GM21447 (cell line): ENCODE results near the gene ASB13.
"Not testable (repeated sequence)": the region's sequence is repeated elsewhere in the genome, so short reads cannot be mapped to it uniquely, and the experiment has no call there.

Experiments
- ATAC-seq: cut with Tn5 transposase; IDR thresholded peaks from one replicate; pipeline ENCODE4 v1.9.1; 2021; ENCODE audit not compliant: unreplicated experiment

The ASB13 gene

DNA sequence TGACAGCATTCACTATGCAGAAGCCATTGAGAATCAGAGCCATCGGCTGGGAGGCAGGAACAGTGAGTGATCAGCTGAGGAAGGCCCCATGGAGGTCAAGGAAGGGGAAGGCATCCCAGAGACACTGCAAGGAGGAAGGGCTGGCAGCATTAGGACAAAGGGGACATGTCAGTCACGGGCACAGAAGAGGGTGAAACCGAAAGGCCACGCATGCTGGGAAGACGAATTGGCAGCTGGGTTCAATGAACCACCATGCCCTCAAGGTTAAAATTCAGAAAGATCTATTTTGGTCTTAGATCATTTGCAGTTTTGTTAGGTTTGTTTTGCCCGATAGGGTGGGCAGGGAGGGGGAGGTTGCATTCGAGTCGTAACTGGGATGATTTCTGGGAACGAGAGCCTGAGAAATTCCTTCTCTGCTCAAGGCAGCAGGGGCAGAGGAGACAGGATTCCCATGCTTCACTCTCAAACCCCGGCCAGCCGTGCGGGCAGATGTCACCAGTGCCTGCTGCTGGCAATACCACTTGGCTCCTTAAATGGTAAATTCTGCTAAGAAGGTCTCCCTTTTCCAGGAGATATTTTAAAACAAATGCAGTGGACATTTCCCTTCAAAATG is 57.7 kb downstream of the ASB13 start:
- no peak for ATAC-seq

DNA sequence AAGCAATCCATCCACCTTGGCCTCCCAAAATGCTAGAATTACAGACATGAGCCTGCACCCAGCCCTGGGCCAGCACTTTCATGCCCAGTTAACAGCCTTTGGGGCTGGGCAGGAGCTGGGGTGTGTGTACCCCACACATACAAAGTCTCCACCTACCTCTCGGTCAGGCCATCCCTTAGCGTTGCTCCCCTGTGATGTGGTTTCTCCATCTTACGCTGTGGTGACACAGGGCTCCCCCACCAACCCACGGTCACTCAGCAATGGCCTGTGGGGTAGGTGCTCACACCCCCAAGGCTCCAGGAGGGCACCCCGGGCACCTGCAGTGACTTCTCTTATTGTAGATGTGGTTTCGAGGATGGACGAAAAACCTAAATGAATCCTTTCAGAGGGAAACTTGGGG is 58.8 kb downstream of the ASB13 start:
- no peak for ATAC-seq

DNA sequence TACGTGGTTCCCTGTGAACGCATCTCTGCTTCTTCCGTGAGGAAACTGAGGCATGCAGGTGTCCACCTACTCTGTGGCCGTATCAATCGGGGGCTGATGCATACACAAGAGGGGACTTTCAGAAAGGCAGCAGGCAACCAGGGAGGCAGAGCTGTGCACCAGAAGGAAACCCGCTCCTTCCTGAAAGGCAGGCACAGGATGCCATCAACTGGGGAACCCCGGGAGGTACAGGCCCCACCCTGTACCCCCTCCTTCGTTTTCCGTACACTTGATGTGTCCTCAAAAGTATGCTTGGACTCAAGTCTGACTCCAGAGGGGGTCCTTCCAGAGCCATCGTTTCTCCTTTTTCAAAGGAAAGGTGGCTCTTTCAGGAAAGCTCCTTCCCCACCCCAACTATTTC is 59.5 kb downstream of the ASB13 start:
- ATAC-seq: no peak

DNA sequence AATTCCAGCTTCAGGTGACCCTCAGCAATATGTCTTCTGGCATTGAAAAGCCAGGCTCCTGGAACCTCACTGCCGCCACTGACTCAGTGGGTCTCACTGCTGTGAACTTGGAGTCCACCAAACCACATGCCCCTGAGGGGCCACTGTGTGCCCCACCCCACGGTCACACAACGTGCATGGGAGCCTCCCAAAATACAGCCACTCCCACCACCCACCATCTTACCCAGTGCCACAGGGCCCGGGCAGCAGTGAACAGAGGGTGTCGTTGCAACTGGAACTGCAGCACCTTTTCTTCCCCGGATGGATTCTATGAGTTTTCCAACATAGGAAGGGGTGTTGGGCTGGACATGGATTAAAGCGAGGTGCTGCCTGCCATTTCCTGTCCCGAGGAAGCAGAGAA is 60.1 kb downstream of the ASB13 start:
- ATAC-seq: no peak

DNA sequence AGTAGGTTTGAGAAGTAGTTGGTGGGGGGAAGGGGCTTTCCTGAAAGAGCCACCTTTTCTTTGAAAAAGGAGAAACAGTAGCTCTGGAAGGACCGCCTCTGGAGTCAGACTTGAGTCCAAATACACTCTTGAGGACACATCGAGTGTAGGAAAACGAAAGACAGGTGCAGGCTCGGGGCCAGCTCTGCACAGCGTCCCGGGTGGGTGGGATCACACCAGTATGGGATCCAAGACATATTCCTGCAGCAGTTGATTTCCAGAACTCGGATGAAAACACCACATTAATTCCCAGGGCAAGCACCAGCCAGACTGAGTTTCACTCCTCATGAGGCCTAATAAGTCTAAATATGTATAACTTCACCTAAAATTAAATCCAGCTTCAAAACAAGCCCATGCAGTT is 61.4 kb downstream of the ASB13 start:
- ATAC-seq: no peak

- ATAC-seq: no peak
Measured at GRCh38 chr10:5604236-5604925, 62.0 kb downstream of the ASB13 start.

- ATAC-seq: no peak
Measured at GRCh38 chr10:5603848-5604170, 62.6 kb downstream of the ASB13 start.

GRCh38 chr10:5603091-5603847 is 63.1 kb downstream of the ASB13 start:
- no peak for ATAC-seq

- no peak for ATAC-seq
Measured at GRCh38 chr10:5601826-5602495, 64.4 kb downstream of the ASB13 start.

GRCh38 chr10:5600908-5601307 is 65.5 kb downstream of the ASB13 start:
- ATAC-seq: no peak

DNA sequence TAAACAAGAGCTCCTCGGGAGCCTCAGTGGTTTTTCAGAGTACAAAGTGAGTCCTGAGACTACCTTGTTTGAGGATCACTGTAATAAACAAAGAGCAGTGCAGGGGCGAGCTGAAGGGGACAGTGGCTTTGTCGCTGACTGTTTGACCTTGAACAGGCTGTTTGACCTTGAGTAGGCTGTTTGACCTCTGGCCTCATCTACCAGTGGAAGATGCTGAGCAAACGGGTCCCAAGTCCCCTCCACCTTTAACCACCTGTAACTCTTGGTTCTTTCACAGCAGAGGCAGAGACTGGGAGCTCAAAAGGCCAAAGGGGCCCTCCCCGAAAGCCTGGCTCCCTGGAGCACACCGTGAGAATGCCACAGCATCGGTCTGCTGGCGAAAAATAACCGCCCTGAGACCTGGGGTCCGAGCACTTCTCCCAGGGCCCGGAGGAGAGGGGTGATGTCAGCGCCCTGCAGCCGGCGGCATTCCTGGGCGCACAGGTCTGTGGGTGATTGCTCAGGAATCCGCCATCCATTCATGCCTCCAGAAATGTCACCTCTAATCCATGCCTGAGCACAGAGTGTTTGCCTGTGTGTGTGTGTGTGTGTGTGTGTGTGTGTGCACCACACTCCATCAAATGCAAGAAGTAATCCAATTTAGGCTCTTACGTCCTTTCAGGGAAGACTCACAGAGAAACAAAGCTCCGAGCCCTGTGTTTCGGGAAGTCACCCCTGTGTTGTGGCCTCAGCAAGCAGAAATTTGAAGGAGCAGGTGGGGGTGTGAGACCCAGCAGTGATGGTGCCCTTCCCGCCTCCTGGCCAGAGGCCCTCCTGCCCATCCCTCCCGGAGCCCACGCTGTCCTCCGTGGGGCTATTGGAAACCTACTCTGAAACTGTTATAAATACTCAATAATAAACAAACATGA is 66.5 kb downstream of the ASB13 start:
- no peak for ATAC-seq

DNA sequence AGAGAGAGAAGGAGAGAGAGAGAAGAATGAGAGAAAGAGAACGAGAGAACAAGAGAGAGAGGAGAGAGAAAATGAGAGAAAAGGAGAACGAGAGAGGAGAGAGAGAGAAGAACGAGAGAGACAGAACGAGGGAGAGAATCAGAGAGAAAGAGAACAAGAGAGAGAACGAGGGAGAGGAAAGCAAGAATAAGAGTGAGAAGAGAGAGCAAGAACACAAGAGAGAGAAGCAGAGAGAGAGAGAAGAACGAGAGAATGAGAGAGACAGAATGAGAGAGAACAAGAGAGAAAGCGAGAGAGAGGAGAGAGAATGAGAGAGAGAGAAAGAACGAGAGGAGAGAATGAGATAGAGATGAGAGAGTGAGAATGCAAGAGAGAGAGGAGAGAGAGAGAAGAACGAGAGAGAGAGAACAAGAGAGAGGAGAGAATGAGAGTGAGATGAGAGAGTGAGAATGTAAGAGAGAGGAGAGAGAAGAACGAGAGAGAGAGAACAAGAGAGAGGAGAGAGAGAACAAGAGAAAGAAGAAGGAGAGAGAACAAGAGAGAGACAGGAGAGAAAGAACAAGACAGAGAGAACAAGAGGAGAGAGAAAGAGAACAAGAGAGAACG is 68.2 kb downstream of the ASB13 start:
- no peak for ATAC-seq

DNA sequence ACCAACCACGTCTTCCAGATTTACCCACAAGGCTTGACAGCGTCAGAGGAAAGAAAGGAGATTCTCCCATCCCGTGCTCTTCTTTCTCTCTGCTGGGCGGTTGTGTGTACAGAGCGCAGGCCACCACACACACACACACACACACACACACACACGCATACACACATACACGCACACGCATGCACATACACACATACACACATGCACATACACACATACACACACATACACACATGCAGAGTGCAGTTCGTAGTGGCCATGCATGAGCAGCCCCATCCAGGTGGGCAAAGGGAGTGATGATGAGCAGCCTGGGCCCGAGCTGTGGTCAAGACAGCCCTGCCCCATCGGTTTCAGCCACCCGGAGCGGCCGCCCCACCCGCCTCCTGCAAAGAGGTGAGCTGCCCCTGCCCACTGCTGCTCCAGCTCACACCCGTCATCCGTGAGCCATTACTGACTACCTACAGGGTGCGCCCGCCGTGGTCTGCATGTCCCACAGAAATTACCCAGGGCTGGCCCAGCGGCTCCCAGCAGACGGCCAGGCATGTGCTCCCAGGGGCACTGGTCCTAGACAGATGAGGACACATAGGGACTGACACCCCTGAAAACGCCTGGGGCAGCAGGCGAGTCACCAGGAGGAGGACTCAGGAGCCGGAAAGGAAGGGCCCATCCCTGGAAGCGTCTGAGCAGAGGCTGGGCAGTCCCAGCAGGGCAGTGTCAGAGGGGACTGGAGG is 69.6 kb downstream of the ASB13 start:
- no peak for ATAC-seq

DNA sequence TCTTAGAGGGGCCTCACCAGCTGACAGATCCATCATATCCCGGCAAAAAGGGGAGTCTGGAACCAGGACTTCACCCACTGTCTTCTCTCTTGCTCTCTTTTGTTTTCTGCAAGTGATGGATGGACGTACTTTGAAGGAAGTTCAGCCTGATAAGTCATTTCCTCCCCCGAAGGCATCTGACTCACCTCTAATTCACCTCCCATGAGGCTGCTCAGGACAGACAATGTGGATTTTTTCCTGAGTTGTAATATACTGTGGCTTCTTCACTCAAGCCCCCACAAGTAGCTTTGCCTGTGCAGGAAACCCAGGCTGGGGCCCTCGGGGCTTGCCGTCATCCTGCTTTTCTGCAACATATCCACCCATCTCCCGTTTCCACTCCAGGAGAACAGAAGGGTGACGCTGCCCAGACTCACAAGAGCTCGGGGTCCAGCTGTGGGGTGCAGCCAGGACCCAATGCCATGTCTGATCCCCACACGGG is 70.4 kb downstream of the ASB13 start:
- ATAC-seq: no peak

DNA sequence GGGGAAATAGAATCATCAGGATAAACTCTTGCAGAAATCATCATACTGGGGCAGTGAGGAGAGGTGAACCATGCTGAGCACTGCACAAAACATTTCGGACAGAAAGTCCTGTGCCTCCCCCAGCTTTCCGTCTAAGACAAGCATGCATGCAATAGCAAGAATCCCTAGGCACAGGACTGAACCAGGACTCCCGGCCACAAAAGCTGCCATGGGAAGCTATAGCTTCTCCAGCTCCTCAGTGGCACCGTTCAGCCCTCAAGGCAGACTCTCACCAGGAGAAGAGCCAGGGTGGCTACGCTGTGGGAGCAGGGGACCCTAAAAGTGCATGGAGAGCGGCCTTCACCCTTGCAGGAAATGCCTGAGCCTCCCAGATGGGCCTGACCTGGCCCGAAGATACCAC is 70.8 kb downstream of the ASB13 start:
- no peak for ATAC-seq

GRCh38 chr10:5595095-5595494 is 71.3 kb downstream of the ASB13 start:
- no peak for ATAC-seq

- ATAC-seq: no peak
Measured at GRCh38 chr10:5594271-5595049, 71.9 kb downstream of the ASB13 start.

DNA sequence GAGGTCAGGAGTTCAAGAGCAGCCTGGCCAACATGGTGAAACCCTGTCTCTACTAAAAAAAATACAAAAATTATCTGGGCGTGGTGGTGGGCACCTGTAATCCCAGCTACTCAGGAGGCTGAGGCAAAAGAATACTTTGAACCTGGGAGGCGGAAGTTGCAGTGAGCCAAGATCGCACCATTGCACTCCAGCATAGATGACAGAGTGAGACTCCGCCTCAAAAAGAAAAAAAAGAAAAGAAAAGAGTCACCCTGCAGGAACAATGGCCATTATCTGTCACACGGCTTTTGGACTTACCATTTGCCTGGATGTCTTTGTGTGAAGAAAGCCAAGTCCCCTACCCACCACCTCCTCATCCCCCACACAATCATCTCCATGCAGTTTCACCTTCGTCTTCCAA is 73.0 kb downstream of the ASB13 start:
- not testable (repeated sequence) for ATAC-seq

- ATAC-seq: no peak
Measured at GRCh38 chr10:5592070-5592469, 74.3 kb downstream of the ASB13 start.
